Activated T-helper 1 cell treated with anti-CD3 and anti-CD28 coated beads, Interleukin-2, amount 50 U/mL, for 16 hours (primary cell): ENCODE measurements around the gene LIN9.
A peak's percentile ranks its signal among the peaks of the same experiment; 100 is the strongest.
"Not testable (repeated sequence)": the region's sequence is repeated elsewhere in the genome, so short reads cannot be mapped to it uniquely, and the experiment has no call there.

Experiments used
- DNase-seq, 2 donors: peaks; one replicate each; pipeline ENCODE4 v3.0.0-alpha.2; 2020; ENCODE audit warnings: low read depth in 1 of 2, low spot score in 1 of 2

Gene LIN9

GRCh38 chr1:226215239-226215638 lies 93.7 kb downstream of the LIN9 start:
- DNase-seq = no peak

- DNase-seq = no peak
Measured at GRCh38 chr1:226212545-226212944, 96.4 kb downstream of the LIN9 start.

- no peak for DNase-seq
Measured at GRCh38 chr1:226211181-226211821, 97.7 kb downstream of the LIN9 start.

- DNase-seq = no peak
Measured at GRCh38 chr1:226210571-226211176, 98.3 kb downstream of the LIN9 start.

- DNase-seq = no peak
Measured at GRCh38 chr1:226209307-226210059, 99.5 kb downstream of the LIN9 start.

GRCh38 chr1:226207048-226207447 lies 101.9 kb downstream of the LIN9 start:
- DNase-seq = no peak

- DNase-seq = no peak
Measured at GRCh38 chr1:226204198-226204597, 104.8 kb downstream of the LIN9 start.

GRCh38 chr1:226203655-226204054 lies 105.3 kb downstream of the LIN9 start:
- no peak for DNase-seq

- no peak for DNase-seq
Measured at GRCh38 chr1:226203240-226203639, 105.7 kb downstream of the LIN9 start.

GRCh38 chr1:226202666-226203065 lies 106.3 kb downstream of the LIN9 start:
- not testable (repeated sequence) for DNase-seq

GRCh38 chr1:226202246-226202645 lies 106.7 kb downstream of the LIN9 start:
- DNase-seq = no peak

GRCh38 chr1:226201029-226201593 lies 107.9 kb downstream of the LIN9 start:
- DNase-seq = no peak

- DNase-seq = no peak
Measured at GRCh38 chr1:226199971-226200370, 109.0 kb downstream of the LIN9 start.

- DNase-seq = no peak
Measured at GRCh38 chr1:226195144-226195543, 113.8 kb downstream of the LIN9 start.

GRCh38 chr1:226187380-226187779 lies 121.6 kb downstream of the LIN9 start:
- no peak for DNase-seq

- DNase-seq = no peak
Measured at GRCh38 chr1:226187019-226187322, 122.0 kb downstream of the LIN9 start.

GRCh38 chr1:226186124-226187018 lies 122.6 kb downstream of the LIN9 start, which contains the start of gene ACBD3:
ACBD3 (minus strand) TSS chr1:226186741; CDS start chr1:226186675, 66 bp downstream.
- peak; percentile 71 to 74 for DNase-seq

GRCh38 chr1:226185141-226186036 lies 123.6 kb downstream of the LIN9 start:
- DNase-seq = no peak

GRCh38 chr1:226181996-226182714 lies 126.8 kb downstream of the LIN9 start:
- DNase-seq = no peak
